PC-9 (cell line): ENCODE measurements around the gene TOMM5. TPM values are rescaled to one million over a fixed set of nuclear protein-coding genes. Genes with fewer than 3 reads are reported as not detected.
A peak's percentile ranks its signal among the peaks of the same experiment; 100 is the strongest.

Experiments used
- Bru-seq: library from RNA; stranded (reverse); fragments of 400-500 nt; gene quantifications from one replicate; lab custom pipeline; 2021; lab: Mats Ljungman, UMichigan
- BruChase-seq, 2 experiments: library from RNA; stranded (reverse); fragments of 400-500 nt; gene quantifications; one replicate each; lab custom pipeline; 2021; lab: Mats Ljungman, UMichigan
- BruUV-seq: library from RNA; stranded (reverse); fragments of 400-500 nt; replicated peaks from 2 replicates; lab custom pipeline; 2021; lab: Mats Ljungman, UMichigan
- CTCF ChIA-PET: fragments of 300-600 bp; sonication (Branson Sonifier 250); formaldehyde crosslinking; loops from one replicate; lab custom pipeline; 2022; ENCODE audit warnings: antibody characterized with exemption; lab: Charles Lee
- POLR2A ChIA-PET: fragments of 300-600 bp; sonication (Branson Sonifier 250); formaldehyde crosslinking; loops from one replicate; lab custom pipeline; 2022; ENCODE audit warnings: antibody characterized with exemption; ENCODE audit not compliant: unreplicated experiment; lab: Charles Lee
- DNase-seq, 2 experiments: peaks; one replicate each; pipeline versions ENCODE4 v3.0.0 to v3.0.0-alpha.2; 2015 to 2022; ENCODE audit warnings: mixed read lengths in 1 of 2
- H2AFZ ChIP-seq: fragments of 200-600 bp; sonication (generic); 2 replicates; pipeline ENCODE4 v1.8.1; 2017; ENCODE audit warnings: antibody characterized with exemption
- H3F3A ChIP-seq: fragments of 200-600 bp; sonication (generic); 2 replicates; pipeline ENCODE4 v1.8.1; 2017; ENCODE audit warnings: antibody characterized with exemption, mild to moderate bottlenecking, low read depth; ENCODE audit not compliant: insufficient read depth
- H3K27ac ChIP-seq: fragments of 200-600 bp; sonication (generic); 2 replicates; pipeline ENCODE4 v1.6.1; 2016; ENCODE audit warnings: mixed run types
- H3K27me3 ChIP-seq: fragments of 200-600 bp; sonication (generic); 2 replicates; pipeline ENCODE4 v1.6.1; 2016; ENCODE audit warnings: low read depth, mixed run types; ENCODE audit not compliant: insufficient read depth
- H3K36me3 ChIP-seq: fragments of 200-600 bp; sonication (generic); 2 replicates; pipeline ENCODE4 v1.6.1; 2016; ENCODE audit warnings: low read depth, mixed run types
- H3K4me1 ChIP-seq: fragments of 200-600 bp; sonication (generic); replicated peaks from 2 replicates; pipeline ENCODE4 v1.6.1; 2016; ENCODE audit warnings: mixed run types; ENCODE audit not compliant: insufficient read depth
- H3K4me2 ChIP-seq: fragments of 200-600 bp; sonication (generic); 2 replicates; pipeline ENCODE4 v1.6.1; 2017; ENCODE audit warnings: mixed run types
- H3K4me3 ChIP-seq: fragments of 200-600 bp; sonication (generic); 2 replicates; pipeline ENCODE4 v1.6.1; 2016; ENCODE audit warnings: mixed run types
- H3K79me2 ChIP-seq: fragments of 200-600 bp; sonication (generic); 2 replicates; pipeline ENCODE4 v1.6.1; 2017; ENCODE audit warnings: low read depth, mixed run types
- H3K9me2 ChIP-seq: fragments of 200-600 bp; sonication (generic); 2 replicates; pipeline ENCODE4 v1.8.1; 2017; ENCODE audit warnings: mild to moderate bottlenecking; ENCODE audit not compliant: insufficient read depth
- H3K9me3 ChIP-seq: fragments of 200-600 bp; sonication (generic); 2 replicates; pipeline ENCODE4 v1.8.1; 2016; ENCODE audit warnings: low read depth; ENCODE audit not compliant: insufficient read depth
- H4K20me1 ChIP-seq: fragments of 200-600 bp; sonication (generic); 2 replicates; pipeline ENCODE4 v1.8.1; 2017; ENCODE audit not compliant: insufficient read depth
- CTCF ChIP-seq: fragments of 200-600 bp; sonication (generic); conservative IDR thresholded peaks from 2 replicates; pipeline ENCODE4 v1.6.1; 2017; ENCODE audit warnings: mixed run types, antibody characterized with exemption, mild to moderate bottlenecking, moderate library complexity
- EZH2 ChIP-seq: fragments of 200-600 bp; sonication (generic); IDR thresholded peaks from 2 replicates; pipeline ENCODE4 v1.8.0; 2017; ENCODE audit warnings: antibody characterized with exemption, low read depth
- intact Hi-C: fragments of 100-400 bp; cut with micrococcal nuclease; formaldehyde crosslinking; loops from one replicate; pipeline ENCODE4 v1.10.0; 2022; ENCODE audit not compliant: unreplicated experiment
- long read RNA-seq: library from polyadenylated mRNA; stranded (forward); transcript quantifications from one replicate; pipeline ENCODE4 v2.0.0, GENCODE V29; 2022
- total RNA-seq: library from RNA; stranded (reverse); gene quantifications from 2 replicates; pipeline ENCODE4 v1.2.3, GENCODE V29; 2021

Gene TOMM5
- total RNA-seq (60.0 and 78.2 TPM in 2 replicates), Bru-seq, nascent RNA (percentile 86 among the genes with signal in this experiment), BruChase-seq, experiment 1, labeled RNA remaining after a 2-hour chase (percentile 86 among the genes with signal in this experiment), BruChase-seq, experiment 2, labeled RNA remaining after a 6-hour chase (percentile 97 among the genes with signal in this experiment)
- long read RNA-seq, transcript TOMM5-201 (2 exons, 751 nt) = major isoform, 214 of 219 reads
- long read RNA-seq, partial matches to known transcripts = 0 of 219 reads
- long read RNA-seq, other reads (novel, unspliced or antisense) = 0 of 219 reads

GRCh38 chr9:37592108-37592951 is at the start of gene TOMM5:
Gene TOMM5 (minus strand): TSS chr9:37592597. CDS start chr9:37592532, 65 bp downstream.
- Histone ChIP-seq H3K36me3 (peaks cover 14% of the 10 kb centered on the region), H2AFZ (peak within 1 kb of the TSS; percentile 92), H3K4me2 (peak within 1 kb of the TSS; percentile 74), H3K27me3 (no peaks in the 10 kb centered on the region), H3K4me1 (peaks cover 14% of the 10 kb centered on the region; the same call in 1 of the 2 replicates), H3K79me2 (peaks cover 40% of the 10 kb centered on the region), H3K4me3 (peak within 1 kb of the TSS; percentile 64), H3K9me2 (no peaks in the 10 kb centered on the region), H3K27ac (peak within 1 kb of the TSS; percentile 68), H3F3A (no peaks in the 10 kb centered on the region), H4K20me1 (peaks cover 15% of the 10 kb centered on the region), H3K9me3 (no peaks in the 10 kb centered on the region)
- no peak for TF ChIP-seq CTCF
- TF ChIP-seq EZH2 = no peak
- CTCF ChIA-PET = no interaction called here
- DNase-seq = peak; percentile 75 to 76
- intact Hi-C loops = no loop called here
- TSS peak; percentile 66 for BruUV-seq
- POLR2A ChIA-PET = interaction anchor here (0.5 to 0.7 kb wide), 4 partner anchors 192 to 863 kb away, joined by 3 to 14 read pairs (median 4); no protein-coding TSS in a partner anchor

GRCh38 chr9:37641331-37641730 is 48.9 kb upstream of the TOMM5 start:
- Histone ChIP-seq H2AFZ (no peak overlapping the region), H4K20me1 (no peaks in the 10 kb centered on the region), H3K9me2 (no peaks in the 10 kb centered on the region), H3K4me2 (no peak overlapping the region), H3K27me3 (peaks cover 25% of the 10 kb centered on the region), H3K9me3 (no peaks in the 10 kb centered on the region), H3K4me3 (no peak overlapping the region), H3K4me1 (no peaks in the 10 kb centered on the region), H3K27ac (no peak overlapping the region), H3K79me2 (no peaks in the 10 kb centered on the region), H3K36me3 (no peaks in the 10 kb centered on the region), H3F3A (no peaks in the 10 kb centered on the region)
- POLR2A ChIA-PET = no interaction called here
- DNase-seq = no peak
- TF ChIP-seq CTCF (no peak), EZH2 (no peak)
- CTCF ChIA-PET = no interaction called here
- no TSS peak for BruUV-seq
- intact Hi-C loops = no loop called here

GRCh38 chr9:37640246-37640645 is 47.8 kb upstream of the TOMM5 start:
- intact Hi-C loops = no loop called here
- Histone ChIP-seq H2AFZ (no peak overlapping the region), H3K36me3 (no peaks in the 10 kb centered on the region), H3K79me2 (no peaks in the 10 kb centered on the region), H3K27ac (no peak overlapping the region), H4K20me1 (no peaks in the 10 kb centered on the region), H3K27me3 (peaks cover 16% of the 10 kb centered on the region), H3K9me3 (no peaks in the 10 kb centered on the region), H3F3A (no peaks in the 10 kb centered on the region), H3K4me2 (no peak overlapping the region), H3K4me3 (no peak overlapping the region), H3K9me2 (no peaks in the 10 kb centered on the region), H3K4me1 (no peaks in the 10 kb centered on the region)
- POLR2A ChIA-PET = no interaction called here
- BruUV-seq = no TSS peak
- CTCF ChIA-PET = no interaction called here
- no peak for DNase-seq
- no peak for TF ChIP-seq EZH2
- no peak for TF ChIP-seq CTCF
